NCI-H345 treated with DMSO at 0.1 percent for 48 hours (cell line): ENCODE measurements around the gene CBR1.
"Not testable (repeated sequence)": the region's sequence is repeated elsewhere in the genome, so short reads cannot be mapped to it uniquely, and the experiment has no call there.

Experiments
- DNase-seq: peaks from one replicate; lab custom pipeline; 2025; ENCODE audit not compliant: unreplicated experiment; lab: John Stamatoyannopoulos, UW

The CBR1 gene

DNA sequence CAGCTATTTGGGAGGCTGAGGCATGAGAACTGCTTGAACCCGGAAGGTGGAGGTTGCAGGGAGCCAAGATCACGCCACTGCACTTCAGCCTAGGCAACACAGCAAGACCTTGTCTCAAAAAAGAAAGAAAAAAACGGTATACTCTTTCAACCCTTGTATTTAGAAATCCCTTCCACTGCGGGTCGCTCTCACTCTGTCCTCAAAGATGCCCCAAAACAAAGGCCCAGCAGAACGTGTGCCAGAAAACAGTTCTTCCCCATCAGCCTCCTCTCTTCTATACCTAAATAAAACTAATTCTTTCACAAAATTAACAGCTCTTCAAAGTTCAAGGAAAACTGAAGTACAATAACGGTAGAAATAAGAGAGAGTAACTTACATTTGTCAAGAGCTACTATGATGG, 22.7 kb upstream of the CBR1 start:
- DNase-seq, result no peak

DNA sequence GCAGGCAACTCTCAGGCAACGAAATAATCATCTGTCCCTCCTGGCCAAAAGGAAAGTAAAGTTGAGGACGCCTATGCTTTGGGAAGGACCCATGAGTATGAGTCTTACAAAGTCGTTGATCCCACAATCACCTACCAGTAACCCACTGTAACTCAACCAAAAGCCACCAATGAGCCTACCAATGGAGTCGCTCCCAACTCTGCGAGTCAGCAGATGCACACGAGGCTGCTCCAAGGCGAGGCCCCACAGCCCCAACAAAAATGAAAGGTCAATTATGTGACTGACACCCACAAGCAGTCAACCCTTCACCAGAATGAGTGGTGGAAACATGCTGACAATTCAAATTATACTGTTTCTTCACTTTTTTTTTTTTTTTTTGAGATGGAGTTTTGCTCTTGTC, 21.5 kb upstream of the CBR1 start:
- no peak for DNase-seq

- DNase-seq, result no peak
Observed at GRCh38 chr21:36052860-36053714, 16.7 kb upstream of the CBR1 start.

- no peak for DNase-seq
Observed at GRCh38 chr21:36053715-36054062, 16.1 kb upstream of the CBR1 start.

GRCh38 chr21:36055551-36055950, 14.3 kb upstream of the CBR1 start:
- DNase-seq, result no peak

- DNase-seq, result no peak
Observed at GRCh38 chr21:36059823-36060158, 10.0 kb upstream of the CBR1 start.

GRCh38 chr21:36060159-36060921, 9.5 kb upstream of the CBR1 start, which contains the start of gene SETD4:
SETD4 (minus strand) TSS chr21:36060526; CDS start chr21:36058888, 1,638 bp downstream.
- peak; percentile 97 for DNase-seq

DNA sequence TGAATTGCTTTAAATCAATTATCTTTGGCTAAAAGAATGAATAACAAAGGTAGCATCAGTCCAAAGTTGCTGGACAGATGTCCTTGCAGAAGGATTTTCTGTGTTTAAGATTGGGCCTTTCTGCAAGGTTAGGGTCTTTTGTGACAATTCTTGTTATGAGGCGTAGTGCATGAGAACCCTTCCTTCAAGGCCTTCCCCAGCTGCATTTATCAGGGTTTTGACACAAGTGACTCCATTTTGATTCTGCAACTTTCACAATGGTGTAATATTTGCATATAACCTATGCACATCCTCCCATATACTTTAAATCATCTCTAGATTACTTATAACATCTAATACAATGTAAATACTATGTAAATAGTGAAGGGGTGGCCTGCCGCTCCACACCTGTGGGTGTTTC, 8.4 kb upstream of the CBR1 start:
- no peak for DNase-seq

DNA sequence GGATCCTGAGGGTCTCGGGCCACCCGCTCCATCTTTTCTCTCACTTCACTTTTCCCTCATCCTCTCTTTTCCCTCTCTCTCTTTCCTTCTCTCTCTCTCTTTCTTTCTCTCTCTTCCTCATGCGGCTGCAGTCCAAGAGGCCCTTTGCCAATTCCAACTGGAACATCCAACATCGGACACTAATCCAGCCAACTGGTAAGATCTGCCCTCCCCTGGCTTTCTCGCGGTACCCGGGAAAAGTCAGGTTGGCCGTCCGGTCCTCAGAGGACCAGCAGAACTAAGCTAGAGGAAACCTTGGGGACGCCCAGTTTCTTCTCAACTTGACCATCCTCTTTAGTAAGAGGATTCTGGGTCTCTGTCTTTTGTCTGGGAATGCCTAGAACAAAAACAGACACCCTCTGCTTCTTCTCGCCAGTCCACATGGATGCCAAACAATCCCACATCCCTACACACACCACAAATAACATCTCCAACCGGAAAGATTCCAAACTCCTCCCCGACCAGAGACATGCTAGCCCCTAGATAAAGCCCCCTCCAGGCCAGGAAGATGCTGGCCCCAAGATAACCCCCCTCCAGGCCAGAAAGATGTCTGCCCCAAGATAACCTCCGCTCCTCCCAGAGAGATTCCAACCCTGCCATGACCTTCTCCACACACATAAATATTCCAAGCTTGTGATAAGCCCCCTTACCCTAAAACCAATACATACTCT, 6.3 kb upstream of the CBR1 start:
- no peak for DNase-seq

DNA sequence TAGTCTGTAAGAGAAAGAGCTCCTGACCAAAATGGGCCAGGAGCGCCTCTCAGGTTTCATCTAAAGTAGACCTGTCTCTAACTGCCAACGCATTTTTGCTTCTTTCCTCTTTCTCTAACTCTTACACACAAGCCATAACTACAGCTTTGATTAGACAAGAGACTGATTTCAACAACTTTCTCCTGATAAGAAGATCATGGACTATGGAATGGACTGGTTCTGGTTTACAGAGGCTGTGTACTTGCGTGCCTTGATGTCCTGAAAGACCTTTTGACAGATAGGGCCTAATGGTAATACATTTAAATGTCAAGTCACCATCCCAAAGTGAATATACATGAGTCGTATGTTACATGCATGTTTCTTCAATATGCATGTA, 5.8 kb upstream of the CBR1 start:
- no peak for DNase-seq

DNA sequence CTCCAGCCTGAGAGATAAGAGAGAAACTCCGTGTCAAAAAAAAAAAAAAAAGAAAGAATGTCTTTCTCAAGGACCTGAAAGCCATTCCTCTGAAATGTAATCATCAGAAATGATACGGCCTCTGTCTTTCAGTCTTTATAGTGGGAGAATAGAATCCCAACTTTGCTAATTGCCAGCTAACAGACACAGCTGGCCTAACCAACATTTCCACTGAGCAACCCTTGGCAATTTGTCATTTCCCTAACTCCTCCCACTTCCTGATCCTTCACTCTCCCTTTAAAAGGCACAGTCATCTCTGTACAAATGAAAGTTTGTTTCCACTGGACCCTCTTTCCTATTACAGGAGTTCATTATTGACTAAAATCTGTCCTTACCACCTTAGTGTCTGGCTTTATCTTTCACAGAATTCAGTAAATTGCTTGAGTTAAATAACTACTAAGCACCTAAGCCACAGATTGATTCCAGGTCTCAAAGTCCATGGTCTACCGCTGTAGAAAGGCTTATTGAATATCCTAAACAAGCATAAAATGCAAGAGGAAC, 4.3 kb upstream of the CBR1 start:
- no peak for DNase-seq

- DNase-seq, result no peak
Observed at GRCh38 chr21:36068748-36069398, 951 bp upstream of the CBR1 start.

DNA sequence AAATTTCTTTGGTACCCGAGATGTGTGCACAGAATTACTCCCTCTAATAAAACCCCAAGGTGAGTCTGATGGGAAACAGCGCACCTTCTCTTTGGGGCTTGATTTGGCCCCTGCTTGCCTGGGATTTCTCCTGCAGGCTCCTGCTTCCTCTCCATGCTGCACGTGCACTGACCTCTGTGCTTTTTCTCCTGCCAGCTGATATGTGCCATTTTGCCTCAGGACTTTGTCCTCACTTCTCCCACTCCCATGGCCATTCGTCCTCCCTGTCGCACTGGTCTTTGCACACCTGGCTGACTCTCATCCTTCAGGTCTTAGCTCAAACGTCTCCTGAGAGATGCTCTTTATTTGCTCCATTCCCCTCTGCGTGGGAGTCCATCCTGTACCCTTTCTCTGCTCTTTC, 1.2 kb downstream of the CBR1 start:
- DNase-seq, result no peak

DNA sequence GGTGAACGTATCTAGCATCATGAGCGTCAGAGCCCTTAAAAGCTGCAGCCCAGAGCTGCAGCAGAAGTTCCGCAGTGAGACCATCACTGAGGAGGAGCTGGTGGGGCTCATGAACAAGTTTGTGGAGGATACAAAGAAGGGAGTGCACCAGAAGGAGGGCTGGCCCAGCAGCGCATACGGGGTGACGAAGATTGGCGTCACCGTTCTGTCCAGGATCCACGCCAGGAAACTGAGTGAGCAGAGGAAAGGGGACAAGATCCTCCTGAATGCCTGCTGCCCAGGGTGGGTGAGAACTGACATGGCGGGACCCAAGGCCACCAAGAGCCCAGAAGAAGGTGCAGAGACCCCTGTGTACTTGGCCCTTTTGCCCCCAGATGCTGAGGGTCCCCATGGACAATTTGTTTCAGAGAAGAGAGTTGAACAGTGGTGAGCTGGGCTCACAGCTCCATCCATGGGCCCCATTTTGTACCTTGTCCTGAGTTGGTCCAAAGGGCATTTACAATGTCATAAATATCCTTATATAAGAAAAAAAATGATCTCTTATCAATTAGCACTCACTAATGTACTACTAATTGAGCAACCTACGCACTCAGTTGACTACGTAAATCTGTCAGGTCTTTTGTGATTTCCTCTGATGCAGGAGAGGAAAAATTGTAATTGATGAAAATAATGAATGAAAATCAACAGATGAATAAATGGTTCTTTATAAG, 2.8 kb downstream of the CBR1 start:
- no peak for DNase-seq

DNA sequence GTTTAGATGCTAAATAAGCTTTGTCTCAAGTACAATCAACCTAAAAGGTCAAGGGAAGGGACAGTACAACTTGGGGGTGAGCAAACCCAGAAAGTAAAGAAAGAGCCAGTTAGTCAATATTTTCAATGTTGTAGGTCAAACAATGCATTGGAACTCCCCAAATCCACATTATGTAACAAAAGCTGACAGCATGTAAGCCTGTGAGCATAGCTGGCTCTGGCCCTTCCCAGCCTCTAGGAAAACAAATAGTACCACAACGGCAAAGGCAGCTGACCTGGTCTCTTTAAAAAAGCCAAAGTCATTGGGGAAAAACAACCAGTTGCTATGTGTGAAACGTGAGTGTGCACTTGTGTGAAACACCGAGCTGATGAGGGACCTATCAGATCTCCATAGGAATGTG, 3.4 kb downstream of the CBR1 start:
- DNase-seq, result no peak

DNA sequence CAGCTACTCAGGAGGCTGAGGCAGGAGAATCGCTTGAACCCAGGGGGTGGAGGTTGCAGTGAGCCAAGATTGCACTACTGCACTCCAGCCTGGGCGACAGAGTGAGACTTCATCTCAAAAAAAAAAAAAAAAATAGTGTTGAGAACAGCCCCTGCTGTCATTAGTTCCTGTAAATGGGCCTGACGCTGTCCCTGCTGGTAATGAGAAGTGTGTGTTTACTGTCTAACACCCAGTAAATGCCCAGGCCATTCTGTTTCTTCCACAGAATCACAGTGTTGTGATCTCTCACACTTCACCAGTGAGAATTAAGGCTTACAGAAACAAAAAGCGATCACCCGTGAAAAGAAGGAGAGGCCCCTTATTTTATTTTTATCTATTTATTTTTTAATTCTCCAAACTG, 4.1 kb downstream of the CBR1 start:
- not testable (repeated sequence) for DNase-seq

DNA sequence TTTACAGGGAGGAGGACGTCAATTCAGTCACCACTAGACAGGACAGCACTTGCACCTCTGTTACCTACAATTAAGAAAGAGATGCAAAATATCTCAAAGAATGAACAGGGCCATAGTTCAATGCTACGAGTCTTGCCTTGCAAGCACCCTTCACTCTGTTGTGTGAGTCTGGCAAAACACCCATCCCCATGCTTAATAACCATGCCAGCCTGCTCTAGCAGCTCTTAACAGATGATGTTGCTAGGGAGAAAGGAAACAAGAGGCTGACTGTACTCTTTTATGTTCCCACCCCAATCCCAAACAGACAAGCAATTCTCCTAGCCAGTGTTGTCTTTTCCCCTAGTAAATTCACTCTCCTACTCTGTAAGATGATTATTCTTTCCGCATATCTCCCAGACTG, 5.3 kb downstream of the CBR1 start:
- no peak for DNase-seq

DNA sequence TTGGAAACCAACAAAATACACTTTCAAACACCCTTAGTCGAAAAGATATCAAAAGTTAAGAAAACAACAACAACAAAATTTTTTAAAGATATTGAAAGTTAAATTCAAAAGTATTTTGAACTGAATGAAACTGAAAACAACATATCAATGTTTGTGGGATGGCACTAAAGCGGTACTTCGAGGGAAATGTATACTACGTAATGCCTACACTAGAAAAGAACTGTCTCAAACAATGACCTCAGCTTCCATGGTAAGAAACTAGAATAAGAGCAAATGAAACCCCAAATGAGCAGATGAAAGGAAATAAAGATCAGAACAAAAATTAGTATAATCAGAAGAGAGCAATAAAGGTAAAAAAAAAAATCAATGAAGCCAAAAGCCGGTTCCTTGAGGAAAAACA, 6.1 kb downstream of the CBR1 start:
- DNase-seq, result no peak

GRCh38 chr21:36076878-36077655, 7.2 kb downstream of the CBR1 start:
- no peak for DNase-seq

GRCh38 chr21:36077758-36078157, 7.9 kb downstream of the CBR1 start:
- DNase-seq, result no peak
